Fibroblast of skin of back (primary cell): ENCODE measurements around the gene LCE5A. TPM values are rescaled to one million over a fixed set of nuclear protein-coding genes. Genes with fewer than 3 reads are reported as not detected.
"Not testable (repeated sequence)": the region's sequence is repeated elsewhere in the genome, so short reads cannot be mapped to it uniquely, and the experiment has no call there.

Experiments used
- DNase-seq: peaks from one replicate; pipeline ENCODE4 v3.0.0-alpha.2; 2013
- polyA plus RNA-seq, 2 experiments: library from polyadenylated mRNA; unstranded; fragments of 120-200 nt; gene quantifications; one replicate each; pipeline ENCODE4 v1.2.1, GENCODE V29; 2013; ENCODE audit not compliant: insufficient read length in 2 of 2

Gene LCE5A
- not detected for polyA plus RNA-seq (2013, experiment 1 of 2; ENCODE audit: insufficient read length)
- polyA plus RNA-seq (2013, experiment 2 of 2; ENCODE audit: insufficient read length) = not detected

GRCh38 chr1:152510503-152510902 lies at the start of gene LCE5A:
TSS of gene LCE5A (plus strand) at chr1:152510803. CDS start at chr1:152511535, 732 bp downstream.
- DNase-seq = no peak

- DNase-seq = peak; percentile 58
Measured at GRCh38 chr1:152461544-152461943, 49.1 kb upstream of the LCE5A start.

- no peak for DNase-seq
Measured at GRCh38 chr1:152462636-152463035, 48.0 kb upstream of the LCE5A start.

GRCh38 chr1:152466217-152466616 lies 44.4 kb upstream of the LCE5A start:
- DNase-seq = no peak

GRCh38 chr1:152473887-152474537 lies 36.6 kb upstream of the LCE5A start:
- no peak for DNase-seq

GRCh38 chr1:152479792-152480595 lies 30.6 kb upstream of the LCE5A start:
- peak; percentile 10 for DNase-seq

- DNase-seq = no peak
Measured at GRCh38 chr1:152481869-152482664, 28.5 kb upstream of the LCE5A start.

GRCh38 chr1:152486400-152487006 lies 24.1 kb upstream of the LCE5A start:
- no peak for DNase-seq

- DNase-seq = no peak
Measured at GRCh38 chr1:152487871-152488270, 22.7 kb upstream of the LCE5A start.

GRCh38 chr1:152491537-152491936 lies 19.1 kb upstream of the LCE5A start:
- DNase-seq = not testable (repeated sequence)

GRCh38 chr1:152495066-152495675 lies 15.4 kb upstream of the LCE5A start:
- no peak for DNase-seq

GRCh38 chr1:152497273-152497672 lies 13.3 kb upstream of the LCE5A start:
- DNase-seq = no peak

GRCh38 chr1:152501704-152502103 lies 8.9 kb upstream of the LCE5A start:
- no peak for DNase-seq

GRCh38 chr1:152502496-152503180 lies 8.0 kb upstream of the LCE5A start:
- peak; percentile 15 for DNase-seq

- DNase-seq = no peak
Measured at GRCh38 chr1:152505083-152505482, 5.5 kb upstream of the LCE5A start.

- DNase-seq = no peak
Measured at GRCh38 chr1:152506899-152507498, 3.6 kb upstream of the LCE5A start.

GRCh38 chr1:152511596-152511995 lies 993 bp downstream of the LCE5A start:
- DNase-seq = no peak

- DNase-seq = no peak
Measured at GRCh38 chr1:152513081-152513480, 2.5 kb downstream of the LCE5A start.

GRCh38 chr1:152514715-152515433 lies 4.3 kb downstream of the LCE5A start:
- no peak for DNase-seq

- no peak for DNase-seq
Measured at GRCh38 chr1:152515434-152515783, 4.8 kb downstream of the LCE5A start.
